GM10266 (cell line): Measurements from ENCODE around the gene UBAP1.

ENCODE experiments used
- DNase-seq: peaks from one replicate; pipeline ENCODE4 v3.0.0; 2012; ENCODE audit errors: extremely low spot score
- TF ChIP-seq, protein P1 (sequence below): IDR thresholded peaks from 2 replicates; pipeline ENCODE4 v1.5.1; 2012; ENCODE audit warnings: mild to moderate bottlenecking, low read depth; ENCODE audit not compliant: control insufficient read depth, insufficient read depth; ENCODE audit errors: missing control alignments

Gene UBAP1

DNA sequence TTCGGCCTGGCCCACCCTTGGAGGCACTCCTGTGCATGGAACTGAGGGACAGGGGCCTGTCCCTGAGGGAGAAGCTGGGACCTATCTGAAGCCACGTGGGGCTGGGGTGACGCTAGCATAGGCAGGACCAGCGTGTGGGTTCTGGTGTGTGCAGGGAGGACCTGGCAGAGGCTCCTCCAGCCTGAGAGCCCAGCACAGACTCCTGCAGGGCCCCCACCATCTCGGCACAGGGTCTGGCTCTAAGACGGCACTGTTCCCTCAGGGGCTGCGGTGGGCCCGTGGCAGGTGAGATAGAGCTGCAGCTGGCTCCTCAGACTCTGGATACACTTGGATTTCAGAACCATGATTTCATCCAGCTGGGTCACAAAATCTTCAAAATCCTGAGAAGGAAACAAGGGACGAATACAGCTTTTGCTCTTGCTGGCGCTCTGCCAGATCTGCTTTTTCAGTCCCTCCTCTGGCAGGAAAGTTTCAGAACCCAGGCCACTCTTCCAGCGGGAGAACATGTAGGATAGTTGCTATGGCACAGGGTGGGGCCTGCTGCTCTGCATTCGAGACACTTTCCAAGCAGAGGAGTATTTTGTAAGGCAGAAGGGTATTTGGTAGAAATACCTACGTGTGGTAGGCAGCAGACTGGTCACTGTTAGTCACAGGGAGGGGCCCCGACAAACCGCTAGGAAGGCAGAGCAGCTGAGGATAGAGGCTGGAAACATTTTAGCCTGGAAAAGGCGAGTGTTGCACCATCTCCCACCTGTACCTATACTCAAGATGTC is 75.5 kb downstream of the UBAP1 start:
- DNase-seq, result no peak
- TF ChIP-seq, protein P1, sequence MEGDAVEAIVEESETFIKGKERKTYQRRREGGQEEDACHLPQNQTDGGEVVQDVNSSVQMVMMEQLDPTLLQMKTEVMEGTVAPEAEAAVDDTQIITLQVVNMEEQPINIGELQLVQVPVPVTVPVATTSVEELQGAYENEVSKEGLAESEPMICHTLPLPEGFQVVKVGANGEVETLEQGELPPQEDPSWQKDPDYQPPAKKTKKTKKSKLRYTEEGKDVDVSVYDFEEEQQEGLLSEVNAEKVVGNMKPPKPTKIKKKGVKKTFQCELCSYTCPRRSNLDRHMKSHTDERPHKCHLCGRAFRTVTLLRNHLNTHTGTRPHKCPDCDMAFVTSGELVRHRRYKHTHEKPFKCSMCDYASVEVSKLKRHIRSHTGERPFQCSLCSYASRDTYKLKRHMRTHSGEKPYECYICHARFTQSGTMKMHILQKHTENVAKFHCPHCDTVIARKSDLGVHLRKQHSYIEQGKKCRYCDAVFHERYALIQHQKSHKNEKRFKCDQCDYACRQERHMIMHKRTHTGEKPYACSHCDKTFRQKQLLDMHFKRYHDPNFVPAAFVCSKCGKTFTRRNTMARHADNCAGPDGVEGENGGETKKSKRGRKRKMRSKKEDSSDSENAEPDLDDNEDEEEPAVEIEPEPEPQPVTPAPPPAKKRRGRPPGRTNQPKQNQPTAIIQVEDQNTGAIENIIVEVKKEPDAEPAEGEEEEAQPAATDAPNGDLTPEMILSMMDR, result no peak

DNA sequence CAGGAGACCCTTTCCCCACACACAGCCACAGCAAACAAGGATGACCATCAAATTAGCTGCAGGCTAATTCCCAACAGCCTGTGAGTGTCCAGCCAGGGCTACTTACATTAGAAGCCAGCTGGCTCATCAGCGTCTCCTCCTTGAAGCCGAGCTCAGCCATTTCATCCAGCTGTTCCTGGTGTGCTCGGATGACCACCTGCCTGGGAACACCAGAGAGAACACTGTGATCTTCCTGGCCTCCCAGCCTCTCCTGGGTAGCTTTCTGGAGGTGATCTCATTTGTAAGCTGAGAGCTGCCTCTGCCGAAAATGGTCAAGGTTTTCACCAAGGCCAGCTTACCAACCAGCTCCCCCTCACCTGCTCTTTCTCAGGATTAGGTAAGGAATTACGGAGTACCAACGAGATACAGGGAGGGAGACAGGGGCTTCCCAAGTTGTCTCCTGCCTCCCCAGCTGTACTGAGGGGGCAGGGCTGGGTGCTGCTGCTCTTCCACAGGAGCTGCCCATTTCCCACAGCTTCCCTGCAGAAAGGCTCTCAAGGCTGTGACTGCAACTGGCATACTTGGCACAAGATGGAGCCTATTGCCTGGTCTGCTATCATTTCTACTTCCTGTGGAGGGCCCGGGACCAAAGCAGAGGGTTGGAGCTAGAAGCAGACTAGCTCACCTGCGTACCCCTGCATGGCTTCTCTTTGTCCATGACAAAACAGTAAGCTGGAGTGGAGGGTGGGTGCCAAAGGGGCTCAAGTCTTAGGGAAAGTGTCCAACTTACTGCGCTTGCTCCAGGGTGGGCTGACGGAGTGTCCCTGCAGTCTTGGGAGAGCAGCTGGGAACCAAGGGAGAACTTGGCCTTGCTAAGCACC is 76.4 kb downstream of the UBAP1 start:
- DNase-seq, result no peak
- TF ChIP-seq, protein P1, result no peak

DNA sequence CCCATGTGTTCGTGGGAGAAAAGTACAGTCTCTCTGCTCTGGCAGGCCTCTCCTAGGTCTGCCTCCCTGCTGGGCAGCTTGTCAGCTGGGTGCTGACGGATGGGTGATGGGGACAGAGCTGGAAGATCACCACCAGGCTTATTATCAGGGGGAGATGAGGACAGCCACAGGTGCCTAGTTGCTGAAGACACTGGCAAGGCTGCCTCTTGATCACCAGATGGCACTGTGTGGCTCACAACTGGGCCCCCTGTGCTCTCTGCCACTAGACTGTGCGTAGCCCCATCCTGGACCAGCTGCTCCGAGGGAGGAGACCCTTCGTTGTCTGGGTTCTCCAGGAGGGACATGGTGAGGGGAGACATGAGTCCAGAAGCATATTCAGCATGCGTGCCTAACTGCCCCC is 77.3 kb downstream of the UBAP1 start:
- TF ChIP-seq, protein P1, result peak; percentile 36
- DNase-seq, result no peak

DNA sequence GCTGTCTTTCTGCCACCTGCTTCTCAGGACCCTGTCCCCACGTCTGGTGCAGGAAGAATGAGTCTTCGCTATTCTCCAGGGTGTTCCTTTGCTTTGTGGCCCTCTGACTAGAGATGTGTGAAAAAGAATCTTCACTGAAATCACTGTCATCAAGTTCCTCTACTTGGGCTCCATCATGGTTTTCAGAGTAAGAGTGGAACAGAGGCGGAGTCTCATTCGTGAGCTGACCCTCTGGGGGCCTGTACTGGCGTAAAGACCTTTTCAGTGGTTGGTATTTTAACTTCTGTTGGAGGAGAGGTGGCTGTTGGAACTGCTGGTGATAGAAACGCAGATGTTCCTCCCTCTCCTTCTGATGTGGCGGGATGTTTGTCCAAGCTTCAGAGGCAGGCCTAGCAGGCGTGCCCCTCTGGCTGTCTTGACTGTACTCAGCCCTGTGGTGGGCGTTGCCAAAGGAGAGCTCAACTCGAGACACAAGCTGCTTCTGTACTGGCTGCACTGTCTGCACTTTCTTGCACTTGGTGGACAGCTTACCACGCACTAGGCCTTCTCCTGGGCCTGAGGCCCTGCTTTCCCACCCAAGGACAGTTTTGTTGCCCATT is 78.2 kb downstream of the UBAP1 start:
- no peak for DNase-seq
- TF ChIP-seq, protein P1, result no peak

DNA sequence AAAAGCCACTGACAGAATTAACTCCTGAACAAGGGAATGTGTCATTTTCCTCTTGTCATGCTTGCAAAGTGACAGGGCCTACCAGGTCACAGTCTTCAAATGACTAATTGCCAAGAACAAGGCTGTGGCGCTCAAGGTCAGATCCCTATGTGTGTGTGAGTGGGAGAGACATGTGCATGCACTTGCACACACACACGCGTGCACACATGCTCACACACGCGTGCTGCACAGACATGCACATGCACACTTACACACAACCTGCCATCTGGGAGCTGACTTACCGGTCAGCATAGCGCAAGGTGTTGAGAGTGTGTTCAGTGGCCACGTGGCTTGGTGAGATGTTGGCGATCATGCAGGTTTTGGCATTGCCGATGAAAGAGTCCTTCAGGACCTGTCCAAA is 80.5 kb downstream of the UBAP1 start:
- TF ChIP-seq, protein P1, result no peak
- no peak for DNase-seq

DNA sequence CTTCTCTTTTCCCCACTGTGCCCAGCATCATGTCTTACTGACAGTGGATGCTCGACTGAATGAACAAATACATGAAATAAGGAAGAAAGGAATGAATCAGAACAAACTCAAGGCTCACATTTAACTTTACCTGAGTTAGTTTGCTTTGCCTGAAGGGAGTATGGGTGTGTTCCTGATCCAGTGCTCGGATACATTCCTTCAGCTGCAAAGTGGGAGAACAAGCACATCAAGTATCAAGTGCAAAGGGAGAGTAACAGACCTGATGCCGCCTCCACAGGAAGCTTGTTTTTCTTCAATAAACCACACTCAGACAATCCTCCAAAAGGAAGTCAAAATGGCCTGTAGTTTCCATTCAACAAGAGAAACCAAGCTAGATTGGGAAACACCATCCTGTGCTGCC is 84.1 kb downstream of the UBAP1 start:
- no peak for DNase-seq
- TF ChIP-seq, protein P1, result no peak
